HEK293T (cell line): ENCODE measurements around the gene DISP3.

Experiments
- ELF4 ChIP-seq: fragments of 450-650 bp; IDR thresholded peaks from 2 replicates; pipeline ENCODE4 v1.6.1; 2017; ENCODE audit warnings: antibody characterized with exemption
- FOXA1 ChIP-seq: fragments of 450-650 bp; IDR thresholded peaks from 2 replicates; pipeline ENCODE4 v1.6.1; 2016; ENCODE audit warnings: mild to moderate bottlenecking
- FOXM1 ChIP-seq: fragments of 450-650 bp; IDR thresholded peaks from 2 replicates; pipeline ENCODE4 v1.6.1; 2017; ENCODE audit warnings: mild to moderate bottlenecking, borderline replicate concordance
- SP1 ChIP-seq: fragments of 450-650 bp; IDR thresholded peaks from 2 replicates; pipeline ENCODE4 v1.6.1; 2017
- SUZ12 ChIP-seq: fragments of 450-650 bp; IDR thresholded peaks from 2 replicates; pipeline ENCODE4 v1.6.1; 2016; ENCODE audit warnings: mild to moderate bottlenecking
- ZNF384 ChIP-seq: fragments of 450-650 bp; IDR thresholded peaks from 2 replicates; pipeline ENCODE4 v1.6.1; 2016

GRCh38 chr1:11575553-11575952 is 96.6 kb downstream of the DISP3 start:
- TF ChIP-seq FOXM1 = no peak
- no peak for TF ChIP-seq FOXA1
- no peak for TF ChIP-seq ELF4
- TF ChIP-seq SP1 = no peak
- TF ChIP-seq SUZ12 = no peak
- TF ChIP-seq ZNF384 = no peak
